HepG2 (cell line): ENCODE data around the gene EXOC3. TPM values are rescaled to one million over a fixed set of nuclear protein-coding genes. Genes with fewer than 3 reads are reported as not detected.

ENCODE experiments used
- ATAC-seq: fragments of 200-7000 bp; cut with Tn5 transposase; 3 replicates; pipeline ENCODE4 v1.9.1; 2020; ENCODE audit warnings: mild to moderate bottlenecking, moderate library complexity
- BruUV-seq: library from RNA; stranded (reverse); fragments of 400-500 nt; replicated peaks from 2 replicates; lab custom pipeline; 2021; lab: Mats Ljungman, UMichigan
- CTCF ChIA-PET: fragments of 300-600 bp; formaldehyde crosslinking; extraction: SDS; loops from one replicate; lab custom pipeline; 2021; ENCODE audit warnings: low total read pairs, inconsistent platforms, low intra/inter-chr PET ratio; lab: Yijun Ruan, JAX
- POLR2A ChIA-PET: fragments of 350-600 bp; sonication (Branson Sonifier 250); formaldehyde crosslinking; loops from one replicate; lab custom pipeline; 2020; ENCODE audit warnings: antibody characterized with exemption, inconsistent platforms; lab: Yijun Ruan, JAX
- DNase-seq: peaks from one replicate; pipeline ENCODE4 v3.0.0-alpha.2; 2015; ENCODE audit warnings: low spot score
- FAIRE-seq: peaks from 3 replicates; lab custom pipeline; 2011; peaks lifted over from hg19 to GRCh38; lab: Jason Lieb, UNC
- H2AFZ ChIP-seq: one replicate; pipeline ENCODE4 v1.6.1; 2011; ENCODE audit warnings: low read length, inconsistent platforms
- H3K27ac ChIP-seq: fragments of 300-600 bp; 3 replicates; pipeline ENCODE4 v1.8.0; 2011; ENCODE audit warnings: mixed run types, mild to moderate bottlenecking, mixed read lengths, low read length, inconsistent platforms; ENCODE audit not compliant: insufficient read depth; ENCODE audit errors: extremely low read length
- H3K27me3 ChIP-seq, 2 experiments: fragments of 200-600 bp in 1 of 2; 2 replicates in 1 of 2; 3 replicates in 1 of 2; pipeline versions ENCODE4 v1.6.0 to v1.8.0; 2011; ENCODE audit warnings: low read length in 2 of 2, mild to moderate bottlenecking in 2 of 2, moderate library complexity in 2 of 2, inconsistent platforms in 1 of 2; ENCODE audit not compliant: insufficient read depth in 2 of 2, control insufficient read depth in 1 of 2
- H3K36me3 ChIP-seq, 2 experiments: fragments of 200-600 bp in 1 of 2; replicated peaks in 1 of 2; 2 replicates in 1 of 2; 3 replicates in 1 of 2; pipeline versions ENCODE4 v1.5.1 to v1.8.0; 2011; ENCODE audit warnings: low read length in 2 of 2, inconsistent platforms in 1 of 2; ENCODE audit not compliant: insufficient read depth in 2 of 2, control insufficient read depth in 1 of 2
- H3K4me1 ChIP-seq: 2 replicates; pipeline ENCODE4 v1.5.1; 2012; ENCODE audit warnings: low read length, inconsistent platforms; ENCODE audit not compliant: insufficient read depth
- H3K4me2 ChIP-seq: 2 replicates; pipeline ENCODE4 v1.6.0; 2011; ENCODE audit warnings: low read depth, low read length, inconsistent platforms
- H3K4me3 ChIP-seq, 3 experiments: fragments of 200-600 bp in 1 of 3; sonication (generic), shearing (Covaris generic) in 1 of 3; replicated peaks in 1 of 3; 2 replicates each; pipeline ENCODE4 v1.5.1; 2011 to 2016; ENCODE audit warnings: low read length in 3 of 3, inconsistent platforms in 2 of 3, low read depth in 2 of 3, mild to moderate bottlenecking in 2 of 3, control low read depth in 1 of 3, mixed read lengths in 1 of 3; ENCODE audit not compliant: insufficient read depth in 1 of 3
- H3K79me2 ChIP-seq: one replicate; pipeline ENCODE4 v1.6.1; 2011; ENCODE audit warnings: low read length, inconsistent platforms; ENCODE audit not compliant: insufficient read depth
- H3K9ac ChIP-seq: 2 replicates; pipeline ENCODE4 v1.6.0; 2011; ENCODE audit warnings: mild to moderate bottlenecking, low read depth, low read length, inconsistent platforms; ENCODE audit not compliant: insufficient read depth
- H3K9me3 ChIP-seq: 2 replicates; pipeline ENCODE4 v1.5.1; 2012; ENCODE audit warnings: mild to moderate bottlenecking, low read length
- H4K20me1 ChIP-seq: 2 replicates; pipeline ENCODE4 v1.6.0; 2011; ENCODE audit warnings: inconsistent platforms, mild to moderate bottlenecking, low read length, moderate library complexity; ENCODE audit not compliant: insufficient read depth
- KDM3A ChIP-seq: IDR thresholded peaks from 2 replicates; pipeline ENCODE4 v1.6.1; 2018; ENCODE audit warnings: low read depth, missing compliant biosample characterization
- LBX2 ChIP-seq: sonication (generic); formaldehyde crosslinking; IDR thresholded peaks from 2 replicates; pipeline ENCODE4 v1.5.0; 2020; ENCODE audit warnings: missing genetic modification reagents, mild to moderate bottlenecking, borderline replicate concordance
- ZBTB37 ChIP-seq: sonication (generic); formaldehyde crosslinking; IDR thresholded peaks from 2 replicates; pipeline ENCODE4 v1.4.0; 2020; ENCODE audit warnings: mild to moderate bottlenecking, missing genetic modification reagents
- ZFP82 ChIP-seq: sonication (generic); formaldehyde crosslinking; IDR thresholded peaks from 2 replicates; pipeline ENCODE4 v1.5.1; 2020; ENCODE audit warnings: mild to moderate bottlenecking, missing genetic modification reagents, borderline replicate concordance
- ZNF274 ChIP-seq: sonication (generic); formaldehyde crosslinking; IDR thresholded peaks from 2 replicates; pipeline ENCODE4 v1.5.1; 2020; ENCODE audit warnings: mild to moderate bottlenecking, missing genetic modification reagents
- ZNF703 ChIP-seq: sonication (generic); formaldehyde crosslinking; IDR thresholded peaks from 2 replicates; pipeline ENCODE4 v1.5.1; 2020; ENCODE audit warnings: missing genetic modification reagents, mild to moderate bottlenecking, moderate library complexity, borderline replicate concordance
- WGBS: methylation state at CpG from one replicate; pipeline ENCODE4 v1.1.6; 2017; ENCODE audit warnings: low lambda C conversion rate; 5-methylcytosine and 5-hydroxymethylcytosine counted together
- in situ Hi-C: cut with HindIII; loops from 2 replicates; pipeline ENCODE4 v1.10.0; 2017; ENCODE audit warnings: low pct_unique_long_range_greater_than_20kb; ENCODE audit not compliant: extremely low pct_ligation_motif_present
- intact Hi-C: fragments of 100-400 bp; cut with micrococcal nuclease; formaldehyde crosslinking; loops from one replicate; pipeline ENCODE4 v1.10.0; 2022; ENCODE audit not compliant: unreplicated experiment
- polyA plus RNA-seq, 8 experiments: library from polyadenylated mRNA; depleted of rRNA in 3 of 8; stranded (reverse) in 7 of 8; unstranded in 1 of 8; fragments of >200 nt; fragmentation: Illumina TruSeq in 4 of 8; extraction: Trizol in 4 of 8; gene quantifications; 2 replicates each; pipeline versions ENCODE4 v1.2.1 to v1.2.3, GENCODE V29; 2011 to 2016; ENCODE audit warnings: low read depth in 4 of 8, missing spikeins in 1 of 8, mixed read lengths in 1 of 8; ENCODE audit not compliant: insufficient read depth in 1 of 8
- total RNA-seq, 5 experiments: library from RNA; depleted of rRNA; stranded (reverse); fragments of >200 nt; fragmentation: Illumina TruSeq; extraction: Trizol; gene quantifications; 2 replicates each; pipeline ENCODE4 v1.2.3, GENCODE V29; 2016; ENCODE audit warnings: low read depth in 1 of 5
- TF ChIP-seq, protein P1 (sequence below): sonication (generic); formaldehyde crosslinking; conservative IDR thresholded peaks from 2 replicates; pipeline ENCODE4 v1.8.1; 2023; ENCODE audit warnings: missing genetic modification reagents

The EXOC3 gene
- total and polyA plus RNA-seq, 2 of the 13 experiments (the other 11 are each of a cell fraction or from before 2014, with no cell fraction given): 9.2 to 20.5 TPM

DNA sequence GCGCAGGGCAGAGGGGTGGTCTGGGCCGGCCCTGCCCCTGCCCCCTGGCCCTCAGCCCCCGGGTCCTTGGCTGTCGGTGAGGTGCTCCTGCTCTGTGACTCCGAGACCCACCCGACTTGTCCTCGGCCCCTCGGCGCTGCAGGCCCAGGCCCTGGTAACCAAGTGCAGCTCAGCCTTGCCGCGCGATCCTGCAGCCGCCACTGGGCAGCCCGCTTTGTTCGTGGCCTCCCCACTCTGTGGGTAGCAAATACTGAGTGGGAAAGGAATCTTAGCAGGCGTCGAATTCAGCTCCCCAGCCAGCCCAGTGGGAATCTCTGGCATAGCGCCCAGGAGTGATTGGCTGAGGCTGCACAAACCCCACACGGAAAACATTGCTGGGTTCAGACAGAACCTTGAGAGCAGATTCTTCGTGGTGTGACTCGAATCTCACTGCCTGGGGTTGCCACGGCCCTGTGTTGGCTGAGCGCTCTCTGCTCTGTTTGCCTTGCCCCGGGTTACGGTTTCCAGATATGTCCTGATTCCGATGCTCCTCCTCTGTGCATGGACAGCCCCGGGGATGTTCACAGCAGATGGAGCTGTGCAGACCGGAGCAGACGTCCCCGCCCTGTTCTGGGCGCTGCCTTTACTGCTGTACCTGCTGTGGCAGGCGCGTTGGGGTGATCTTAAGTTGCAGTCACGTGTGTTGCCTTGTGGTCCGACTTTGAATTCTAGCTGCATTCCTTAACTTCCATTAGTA, 13.4 kb upstream of the EXOC3 start:
- H3K4me1 ChIP-seq: peaks cover 10% of the 10 kb centered on the region
- no peak for DNase-seq
- no peak for ATAC-seq
- BruUV-seq: no TSS peak
- ChIA-PET POLR2A (no interaction called here), CTCF (no interaction called here)
- no peak overlapping the region for H3K27ac ChIP-seq
- H3K27me3 ChIP-seq: no peaks in the 10 kb centered on the region
- no peak overlapping the region for H3K4me2 ChIP-seq
- no peak overlapping the region for H2AFZ ChIP-seq
- no peaks in the 10 kb centered on the region for H3K79me2 ChIP-seq
- in situ Hi-C loops (no loop called here), intact Hi-C loops (loop anchor here (5.0 kb wide), 1 partner anchor 112 kb away; no protein-coding TSS in a partner anchor)
- no peak overlapping the region for H3K4me3 ChIP-seq
- H3K36me3 ChIP-seq: no peaks in the 10 kb centered on the region
- H4K20me1 ChIP-seq: no peaks in the 10 kb centered on the region
- FAIRE-seq: no peak
- H3K9ac ChIP-seq: no peak overlapping the region
- TF ChIP-seq ZFP82 (CRISPR knock-in tag) (no peak), ZNF703 (CRISPR knock-in tag) (no peak), ZNF274 (CRISPR knock-in tag) (no peak), ZBTB37 (CRISPR knock-in tag) (no peak), LBX2 (CRISPR knock-in tag) (no peak), KDM3A (CRISPR knock-in tag) (no peak)
- TF ChIP-seq, protein P1, sequence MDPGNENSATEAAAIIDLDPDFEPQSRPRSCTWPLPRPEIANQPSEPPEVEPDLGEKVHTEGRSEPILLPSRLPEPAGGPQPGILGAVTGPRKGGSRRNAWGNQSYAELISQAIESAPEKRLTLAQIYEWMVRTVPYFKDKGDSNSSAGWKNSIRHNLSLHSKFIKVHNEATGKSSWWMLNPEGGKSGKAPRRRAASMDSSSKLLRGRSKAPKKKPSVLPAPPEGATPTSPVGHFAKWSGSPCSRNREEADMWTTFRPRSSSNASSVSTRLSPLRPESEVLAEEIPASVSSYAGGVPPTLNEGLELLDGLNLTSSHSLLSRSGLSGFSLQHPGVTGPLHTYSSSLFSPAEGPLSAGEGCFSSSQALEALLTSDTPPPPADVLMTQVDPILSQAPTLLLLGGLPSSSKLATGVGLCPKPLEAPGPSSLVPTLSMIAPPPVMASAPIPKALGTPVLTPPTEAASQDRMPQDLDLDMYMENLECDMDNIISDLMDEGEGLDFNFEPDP (CRISPR knock-in tag): no peak
- 77% methylated on average over 5 of the region's 35 CpGs for WGBS
- no peaks in the 10 kb centered on the region for H3K9me3 ChIP-seq
